Type B pancreatic cell (in vitro differentiated cells): Measurements from ENCODE around the gene TNF. TPM values are rescaled to one million over a fixed set of nuclear protein-coding genes. Genes with fewer than 3 reads are reported as not detected.

Source experiments
- DNase-seq: peaks from one replicate; pipeline ENCODE4 v3.0.0; 2021; ENCODE audit warnings: mixed read lengths; ENCODE audit not compliant: unreplicated experiment; ENCODE audit errors: extremely low spot score
- H3K27ac Mint-ChIP-seq: 2 replicates; pipeline ENCODE4 v1.8.0; 2021; ENCODE audit warnings: mild to moderate bottlenecking, mixed read lengths
- H3K27me3 Mint-ChIP-seq: 2 replicates; pipeline ENCODE4 v1.8.0; 2021; ENCODE audit warnings: mixed read lengths
- H3K36me3 Mint-ChIP-seq: 2 replicates; pipeline ENCODE4 v1.8.0; 2021; ENCODE audit warnings: mixed read lengths
- H3K4me1 Mint-ChIP-seq: one replicate; pipeline ENCODE4 v1.8.0; 2021; ENCODE audit warnings: mixed read lengths; ENCODE audit not compliant: unreplicated experiment
- H3K4me3 Mint-ChIP-seq: 2 replicates; pipeline ENCODE4 v1.8.0; 2021; ENCODE audit warnings: mild to moderate bottlenecking, mixed read lengths
- H3K9me3 Mint-ChIP-seq: 2 replicates; pipeline ENCODE4 v1.8.0; 2021; ENCODE audit warnings: mixed read lengths
- total RNA-seq: library from RNA; stranded (reverse); gene quantifications from 2 replicates; pipeline ENCODE4 v1.2.1, GENCODE V29; 2021; ENCODE audit warnings: low replicate concordance
- TF ChIP-seq, protein P1 (sequence below): fragments of 200-600 bp; sonication (generic); conservative IDR thresholded peaks from 2 replicates; pipeline ENCODE4 v1.5.0; 2021; ENCODE audit warnings: antibody characterized with exemption, mild to moderate bottlenecking

TNF gene
- total RNA-seq, 1 donor from 2014 or later: not detected

DNA sequence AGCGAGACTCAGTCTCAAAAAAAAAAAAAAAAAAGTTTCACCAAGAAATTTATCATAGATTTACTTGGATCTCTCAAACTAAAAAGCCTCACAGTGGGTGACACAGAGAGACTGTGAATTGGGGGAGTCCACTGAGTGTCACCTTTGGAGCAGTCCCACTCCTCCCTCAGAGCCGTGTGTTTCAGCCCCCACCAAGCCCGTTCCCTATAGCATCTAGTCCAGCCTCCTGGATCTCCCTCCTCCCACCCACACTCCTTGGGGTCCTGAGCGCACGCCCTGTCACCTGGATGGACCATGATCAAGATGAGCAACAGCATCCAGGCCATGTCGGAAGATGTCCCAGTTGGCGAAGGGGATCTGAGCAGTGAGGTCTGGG lies 17.0 kb downstream of the TNF start:
- DNase-seq: no peak
- H3K4me1 Mint-ChIP-seq: no peaks in the 10 kb centered on the region
- no peak overlapping the region for H3K4me3 Mint-ChIP-seq
- TF ChIP-seq, protein P1, sequence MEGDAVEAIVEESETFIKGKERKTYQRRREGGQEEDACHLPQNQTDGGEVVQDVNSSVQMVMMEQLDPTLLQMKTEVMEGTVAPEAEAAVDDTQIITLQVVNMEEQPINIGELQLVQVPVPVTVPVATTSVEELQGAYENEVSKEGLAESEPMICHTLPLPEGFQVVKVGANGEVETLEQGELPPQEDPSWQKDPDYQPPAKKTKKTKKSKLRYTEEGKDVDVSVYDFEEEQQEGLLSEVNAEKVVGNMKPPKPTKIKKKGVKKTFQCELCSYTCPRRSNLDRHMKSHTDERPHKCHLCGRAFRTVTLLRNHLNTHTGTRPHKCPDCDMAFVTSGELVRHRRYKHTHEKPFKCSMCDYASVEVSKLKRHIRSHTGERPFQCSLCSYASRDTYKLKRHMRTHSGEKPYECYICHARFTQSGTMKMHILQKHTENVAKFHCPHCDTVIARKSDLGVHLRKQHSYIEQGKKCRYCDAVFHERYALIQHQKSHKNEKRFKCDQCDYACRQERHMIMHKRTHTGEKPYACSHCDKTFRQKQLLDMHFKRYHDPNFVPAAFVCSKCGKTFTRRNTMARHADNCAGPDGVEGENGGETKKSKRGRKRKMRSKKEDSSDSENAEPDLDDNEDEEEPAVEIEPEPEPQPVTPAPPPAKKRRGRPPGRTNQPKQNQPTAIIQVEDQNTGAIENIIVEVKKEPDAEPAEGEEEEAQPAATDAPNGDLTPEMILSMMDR: no peak
- peaks cover 4% of the 10 kb centered on the region for H3K27me3 Mint-ChIP-seq
- H3K36me3 Mint-ChIP-seq: no peaks in the 10 kb centered on the region
- H3K27ac Mint-ChIP-seq: no peak overlapping the region
- H3K9me3 Mint-ChIP-seq: no peaks in the 10 kb centered on the region

DNA sequence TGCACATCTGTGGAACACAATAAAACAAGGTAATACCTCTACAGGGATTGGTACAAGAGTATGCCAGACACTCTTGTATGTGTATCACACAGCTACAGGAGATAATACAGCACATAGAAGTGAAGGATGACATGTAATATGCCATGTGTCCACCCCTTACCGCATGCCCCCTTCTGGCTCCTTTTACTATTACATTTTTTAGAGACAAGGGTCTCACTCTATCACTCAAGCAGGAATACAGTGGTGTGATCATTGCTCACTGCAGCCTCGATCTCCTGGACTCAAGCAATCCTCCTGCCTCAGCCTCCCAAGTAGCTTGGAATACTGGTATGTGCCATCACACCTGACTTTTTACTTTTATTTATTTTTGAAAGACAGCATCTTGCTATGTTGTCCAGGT lies 21.6 kb downstream of the TNF start:
- H3K4me3 Mint-ChIP-seq: no peak overlapping the region
- H3K4me1 Mint-ChIP-seq: peaks cover 6% of the 10 kb centered on the region
- DNase-seq: no peak
- no peaks in the 10 kb centered on the region for H3K36me3 Mint-ChIP-seq
- TF ChIP-seq, protein P1: peak; percentile 69
- H3K27ac Mint-ChIP-seq: no peak overlapping the region
- no peaks in the 10 kb centered on the region for H3K9me3 Mint-ChIP-seq
- H3K27me3 Mint-ChIP-seq: no peaks in the 10 kb centered on the region

DNA sequence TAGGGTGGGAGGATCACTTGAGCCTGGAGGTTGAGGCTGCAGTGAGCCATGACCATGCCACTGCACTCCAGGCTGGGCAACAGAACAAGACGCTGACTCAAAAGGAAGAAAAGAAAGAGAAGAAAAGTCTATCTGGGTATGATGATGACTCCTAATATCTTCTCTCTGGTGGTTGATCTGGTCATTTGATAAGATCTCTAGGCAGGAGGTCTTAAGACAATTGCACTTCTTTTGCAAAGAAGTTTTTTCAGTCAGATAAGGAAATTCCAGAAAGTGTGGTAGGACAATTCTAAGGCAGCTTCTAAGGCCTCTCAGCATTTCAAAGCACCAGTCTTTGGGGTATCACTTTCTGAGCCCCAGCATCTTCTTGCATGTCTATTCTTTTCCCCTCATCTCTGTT lies 32.0 kb downstream of the TNF start:
- no peaks in the 10 kb centered on the region for H3K4me1 Mint-ChIP-seq
- no peak overlapping the region for H3K27ac Mint-ChIP-seq
- H3K36me3 Mint-ChIP-seq: no peaks in the 10 kb centered on the region
- TF ChIP-seq, protein P1: no peak
- no peak overlapping the region for H3K4me3 Mint-ChIP-seq
- DNase-seq: no peak
- H3K9me3 Mint-ChIP-seq: no peaks in the 10 kb centered on the region
- no peaks in the 10 kb centered on the region for H3K27me3 Mint-ChIP-seq

DNA sequence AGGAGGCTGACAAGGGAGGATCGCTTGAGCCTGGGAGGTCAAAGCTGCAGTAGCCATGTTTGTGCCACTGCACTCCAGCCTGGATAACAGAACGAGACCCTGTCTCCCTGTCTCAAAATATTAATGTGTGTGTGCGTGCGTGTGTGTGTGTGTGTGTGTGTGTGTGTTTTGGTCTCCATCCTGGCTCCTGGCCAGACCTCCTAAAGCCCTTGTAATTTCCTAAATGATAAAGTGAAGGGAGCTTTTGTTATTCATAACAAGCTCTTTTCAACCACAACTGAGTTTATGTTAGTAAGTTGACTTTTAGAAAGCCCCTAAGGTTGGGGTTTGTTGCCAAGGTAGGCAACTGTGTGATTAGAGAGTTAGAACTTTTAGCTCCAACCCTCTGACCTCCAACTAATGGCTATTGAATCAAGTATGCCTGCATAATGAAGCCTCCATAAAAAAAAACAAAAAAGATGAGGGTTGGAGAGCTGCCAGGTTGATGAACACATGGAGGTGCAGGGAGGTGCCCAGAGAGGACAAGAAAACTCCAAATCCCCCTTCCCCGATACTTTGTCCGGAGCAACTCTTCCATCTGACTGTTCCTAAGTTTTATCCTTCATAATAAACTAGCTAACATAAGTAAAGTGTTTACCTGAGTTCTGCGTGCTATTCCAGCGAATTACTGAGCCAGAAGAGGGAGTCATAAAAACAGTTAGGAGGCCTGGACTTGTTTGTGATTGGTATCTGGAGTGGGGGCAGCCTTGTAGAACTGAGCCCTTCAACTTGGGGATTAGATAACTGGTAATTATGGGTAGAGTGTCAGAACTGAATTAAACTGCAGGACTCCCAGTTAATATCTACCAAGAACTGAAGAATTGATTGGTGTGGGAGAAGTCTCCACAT lies 34.4 kb downstream of the TNF start:
- no peak overlapping the region for H3K27ac Mint-ChIP-seq
- H3K36me3 Mint-ChIP-seq: no peaks in the 10 kb centered on the region
- peaks cover 9% of the 10 kb centered on the region for H3K4me1 Mint-ChIP-seq

DNA sequence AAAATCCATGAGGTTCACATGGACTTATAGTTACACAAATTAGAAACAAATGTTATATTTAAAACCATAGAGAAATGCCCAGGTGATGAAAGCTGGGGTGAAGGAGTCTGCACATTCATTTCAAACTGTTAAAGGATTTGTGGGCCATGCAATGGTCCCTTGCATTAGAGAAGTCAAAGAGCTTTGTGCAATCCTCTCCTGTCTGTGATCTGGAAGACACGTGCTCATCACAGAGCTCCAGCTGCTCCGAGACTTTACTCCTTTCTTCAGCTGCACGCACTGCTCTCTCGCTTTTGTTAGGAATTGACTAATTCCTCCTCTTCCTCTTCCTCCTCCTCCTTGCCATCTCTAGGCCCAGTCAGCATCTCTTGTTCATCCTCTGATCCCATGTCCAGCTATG lies 35.6 kb downstream of the TNF start:
- Mint-ChIP-seq H3K27me3 (no peaks in the 10 kb centered on the region), H3K36me3 (no peaks in the 10 kb centered on the region), H3K4me3 (no peak overlapping the region), H3K9me3 (no peaks in the 10 kb centered on the region), H3K27ac (no peak overlapping the region), H3K4me1 (peaks cover 16% of the 10 kb centered on the region)
- no peak for DNase-seq
- TF ChIP-seq, protein P1: no peak

More for the DNA sequence above, 34.4 kb downstream of the TNF start:
- TF ChIP-seq, protein P1: no peak
- DNase-seq: no peak
- Mint-ChIP-seq H3K9me3 (no peaks in the 10 kb centered on the region), H3K4me3 (no peak overlapping the region), H3K27me3 (no peaks in the 10 kb centered on the region)
